ENCODE results near the gene LIPG. TPM values are rescaled to one million over a fixed set of nuclear protein-coding genes. Genes with fewer than 3 reads are reported as not detected.

The LIPG gene
- total and polyA plus RNA-seq, 9 of the 15 experiments (the other 6 are each of a cell fraction or from before 2014, with no cell fraction given), result 0.76 to 1.8 (median 1.3) TPM

GRCh38 chr18:49561289-49562193, at the start of gene LIPG (continued):
- TF ChIP-seq, protein P1, sequence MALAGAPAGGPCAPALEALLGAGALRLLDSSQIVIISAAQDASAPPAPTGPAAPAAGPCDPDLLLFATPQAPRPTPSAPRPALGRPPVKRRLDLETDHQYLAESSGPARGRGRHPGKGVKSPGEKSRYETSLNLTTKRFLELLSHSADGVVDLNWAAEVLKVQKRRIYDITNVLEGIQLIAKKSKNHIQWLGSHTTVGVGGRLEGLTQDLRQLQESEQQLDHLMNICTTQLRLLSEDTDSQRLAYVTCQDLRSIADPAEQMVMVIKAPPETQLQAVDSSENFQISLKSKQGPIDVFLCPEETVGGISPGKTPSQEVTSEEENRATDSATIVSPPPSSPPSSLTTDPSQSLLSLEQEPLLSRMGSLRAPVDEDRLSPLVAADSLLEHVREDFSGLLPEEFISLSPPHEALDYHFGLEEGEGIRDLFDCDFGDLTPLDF (CRISPR knock-in tag; IDR thresholded peaks at IDR 0.05), result no peak
- TF ChIP-seq E2F6 (IDR thresholded peaks at IDR 0.05; ENCODE audit: borderline replicate concordance in 1 of 2, extremely low read depth in 1 of 2, insufficient read depth in 1 of 2, insufficient read length in 1 of 2, low read depth in 1 of 2, low read length in 1 of 2, poor library complexity in 1 of 2, severe bottlenecking in 1 of 2) (peak; percentile 72 to 79), SNIP1 (IDR thresholded peaks at IDR 0.05; ENCODE audit: low read depth) (no peak), CAMTA2 (CRISPR knock-in tag; conservative IDR thresholded peaks at IDR 0.05) (no peak), KDM4B (IDR thresholded peaks at IDR 0.05; ENCODE audit: borderline replicate concordance in 2 of 2, low read depth in 1 of 2) (no peak), ZNF324 (CRISPR knock-in tag; IDR thresholded peaks at IDR 0.05) (no peak), FOS (IDR thresholded peaks at IDR 0.05; ENCODE audit: extremely low read depth, insufficient read length) (peak; percentile 18), MYBL2 (IDR thresholded peaks at IDR 0.05; ENCODE audit: low read depth) (peak; percentile 74), MYBL2 (CRISPR knock-in tag; IDR thresholded peaks at IDR 0.05; ENCODE audit: borderline replicate concordance) (no peak), L3MBTL2 (IDR thresholded peaks at IDR 0.05) (peak; percentile 91), HMGN3 (IDR thresholded peaks at IDR 0.05; ENCODE audit: borderline replicate concordance, extremely low read depth, insufficient read length, low read depth, low read length) (no peak), E2F5 (CRISPR knock-in tag; IDR thresholded peaks at IDR 0.05) (no peak), ZNF316 (IDR thresholded peaks at IDR 0.05) (no peak), CXXC5 (CRISPR knock-in tag; IDR thresholded peaks at IDR 0.05) (peak; percentile 47; the same call in 1 of the 2 replicates), PRMT5 (CRISPR knock-in tag; IDR thresholded peaks at IDR 0.05) (no peak), SPI1 (IDR thresholded peaks at IDR 0.05; ENCODE audit: borderline replicate concordance, low read depth, low read length) (no peak), PKNOX1 (IDR thresholded peaks at IDR 0.05) (no peak)
- TF ChIP-seq, protein P2, sequence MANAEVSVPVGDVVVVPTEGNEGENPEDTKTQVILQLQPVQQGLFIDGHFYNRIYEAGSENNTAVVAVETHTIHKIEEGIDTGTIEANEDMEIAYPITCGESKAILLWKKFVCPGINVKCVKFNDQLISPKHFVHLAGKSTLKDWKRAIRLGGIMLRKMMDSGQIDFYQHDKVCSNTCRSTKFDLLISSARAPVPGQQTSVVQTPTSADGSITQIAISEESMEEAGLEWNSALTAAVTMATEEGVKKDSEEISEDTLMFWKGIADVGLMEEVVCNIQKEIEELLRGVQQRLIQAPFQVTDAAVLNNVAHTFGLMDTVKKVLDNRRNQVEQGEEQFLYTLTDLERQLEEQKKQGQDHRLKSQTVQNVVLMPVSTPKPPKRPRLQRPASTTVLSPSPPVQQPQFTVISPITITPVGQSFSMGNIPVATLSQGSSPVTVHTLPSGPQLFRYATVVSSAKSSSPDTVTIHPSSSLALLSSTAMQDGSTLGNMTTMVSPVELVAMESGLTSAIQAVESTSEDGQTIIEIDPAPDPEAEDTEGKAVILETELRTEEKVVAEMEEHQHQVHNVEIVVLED (CRISPR knock-in tag; IDR thresholded peaks at IDR 0.05), result no peak
- TF ChIP-seq, protein P3, sequence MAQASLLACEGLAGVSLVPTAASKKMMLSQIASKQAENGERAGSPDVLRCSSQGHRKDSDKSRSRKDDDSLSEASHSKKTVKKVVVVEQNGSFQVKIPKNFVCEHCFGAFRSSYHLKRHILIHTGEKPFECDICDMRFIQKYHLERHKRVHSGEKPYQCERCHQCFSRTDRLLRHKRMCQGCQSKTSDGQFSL (CRISPR knock-in tag; IDR thresholded peaks at IDR 0.05), result no peak
- TF ChIP-seq, protein P3 (tag; IDR thresholded peaks at IDR 0.05), result no peak

Data from K562 (cell line).